ENCODE results near the gene PKLR. TPM values are rescaled to one million over a fixed set of nuclear protein-coding genes. Genes with fewer than 3 reads are reported as not detected.

Gene PKLR
- total RNA-seq, 1 experiment from 2014 or later: not detected

GRCh38 chr1:155242805-155243358 is 58.4 kb downstream of the PKLR start:
- Histone ChIP-seq H3K18ac (ENCODE audit: insufficient read length, low read depth, low read length) (no peak overlapping the region), H4K91ac (ENCODE audit: insufficient read length, low read depth, low read length) (no peak overlapping the region), H3K79me2 (ENCODE audit: insufficient read depth, low read length) (no peaks in the 10 kb centered on the region), H2BK12ac (ENCODE audit: insufficient read length, low read depth, low read length) (no peak overlapping the region), H3T11ph (ENCODE audit: low read length) (no peak overlapping the region), H3K9ac (ENCODE audit: extremely low read depth, insufficient read length, low read length) (peak overlapping the region; percentile 56), H3K23ac (ENCODE audit: insufficient read length, low read depth, low read length) (no peak overlapping the region), H3K27me3 (ENCODE audit: insufficient read depth, low read length) (no peaks in the 10 kb centered on the region; the same call in 1 of the 2 replicates), H2BK15ac (ENCODE audit: low read depth, low read length) (no peak overlapping the region), H2AFZ (ENCODE audit: low read length) (no peak overlapping the region), H2BK20ac (ENCODE audit: low read depth, low read length, poor library complexity, severe bottlenecking) (no peak overlapping the region), H4K8ac (replicated peaks; ENCODE audit: insufficient read length, low read depth, low read length) (no peak overlapping the region), H3K4me1 (ENCODE audit: insufficient read depth, low read length) (no peaks in the 10 kb centered on the region), H3K56ac (ENCODE audit: insufficient read length, low read depth, low read length) (no peak overlapping the region), H3K4ac (ENCODE audit: low read depth, low read length) (no peak overlapping the region), H3K9me3 (ENCODE audit: control insufficient read depth, low read depth, low read length) (no peaks in the 10 kb centered on the region), H4K5ac (ENCODE audit: insufficient read length, low read depth, low read length) (no peak overlapping the region), H3K14ac (ENCODE audit: insufficient read depth, low read length) (no peak overlapping the region), H2BK120ac (ENCODE audit: low read depth, low read length, poor library complexity, severe bottlenecking) (no peak overlapping the region), H3K23me2 (ENCODE audit: insufficient read length, low read depth, low read length, poor library complexity, severe bottlenecking) (peaks cover 9% of the 10 kb centered on the region), H2BK5ac (ENCODE audit: insufficient read length, low read length) (no peak overlapping the region), H3K4me2 (ENCODE audit: insufficient read depth, insufficient read length, low read length) (peak overlapping the region; percentile 60), H3K79me1 (ENCODE audit: insufficient read depth, low read depth, low read length, poor library complexity, severe bottlenecking) (no peaks in the 10 kb centered on the region), H3K27ac (ENCODE audit: insufficient read length, low read depth, low read length) (no peak overlapping the region), H4K20me1 (ENCODE audit: control insufficient read depth, insufficient read depth, insufficient read length) (no peaks in the 10 kb centered on the region), H2AK5ac (ENCODE audit: insufficient read length, low read length) (no peak overlapping the region)
- H3K36me3 Mint-ChIP-seq (ENCODE audit: insufficient read depth in 1 of 3, low read depth in 3 of 3): peaks cover 4 to 24% (median 24%) of the 10 kb centered on the region in 3 experiments
- peaks cover 0 to 3% of the 10 kb centered on the region in 2 experiments; a peak in 1 of 5 replicates for H3K9me3 Mint-ChIP-seq
- TF ChIP-seq CTCF (conservative IDR thresholded peaks at IDR 0.05): no peak
- H3K4me1 Mint-ChIP-seq: peaks cover 28 to 34% of the 10 kb centered on the region in 2 experiments
- peak overlapping the region; percentile 81 to 84; a peak in 4 of 5 replicates for H3K4me3 Mint-ChIP-seq
- DNase-seq: no peak
- WGBS (ENCODE audit: extremely low coverage, insufficient read length, low lambda C conversion rate): no CpG with 5 or more reads among the region's 3 CpGs
- no peak overlapping the region for H3K27ac Mint-ChIP-seq
- peaks cover 39% of the 10 kb centered on the region for H3K27me3 Mint-ChIP-seq (ENCODE audit: low read depth)
